ENCODE measurements around the gene FAM180A.

Gene FAM180A

DNA sequence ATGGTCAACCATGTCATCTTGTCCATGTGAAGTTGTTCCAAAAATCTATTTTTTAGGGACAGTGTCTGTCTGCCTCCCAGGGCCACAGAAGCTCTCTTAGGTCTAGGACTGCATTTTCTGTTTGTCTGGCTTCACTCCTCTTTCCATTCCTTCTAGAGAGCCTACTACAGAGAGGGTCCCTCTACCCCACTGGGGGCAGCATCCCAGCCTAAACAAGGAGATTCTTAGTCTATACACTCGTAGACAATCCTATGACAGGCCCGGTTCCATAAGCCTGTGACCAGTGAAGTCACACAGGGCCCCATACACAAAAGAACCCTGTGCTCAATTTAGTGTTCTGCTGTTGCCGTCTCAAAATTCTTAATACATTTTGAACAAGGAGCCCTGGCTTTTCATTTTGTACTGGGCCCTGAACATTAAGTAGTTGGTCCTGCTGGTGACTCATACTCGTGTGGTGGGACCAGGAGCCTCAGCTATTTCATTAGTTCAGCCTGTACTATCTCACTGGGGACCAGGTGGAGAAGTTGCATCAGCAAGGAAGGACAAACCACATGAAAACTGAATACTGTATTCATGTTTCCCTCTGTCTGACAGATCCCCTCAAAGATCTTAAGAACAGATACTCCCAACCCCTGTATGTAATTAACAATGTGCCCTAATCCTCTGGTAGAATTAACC is 23.5 kb upstream of the FAM180A start:
- no peak for DNase-seq (ENCODE audit: low read depth)

DNA sequence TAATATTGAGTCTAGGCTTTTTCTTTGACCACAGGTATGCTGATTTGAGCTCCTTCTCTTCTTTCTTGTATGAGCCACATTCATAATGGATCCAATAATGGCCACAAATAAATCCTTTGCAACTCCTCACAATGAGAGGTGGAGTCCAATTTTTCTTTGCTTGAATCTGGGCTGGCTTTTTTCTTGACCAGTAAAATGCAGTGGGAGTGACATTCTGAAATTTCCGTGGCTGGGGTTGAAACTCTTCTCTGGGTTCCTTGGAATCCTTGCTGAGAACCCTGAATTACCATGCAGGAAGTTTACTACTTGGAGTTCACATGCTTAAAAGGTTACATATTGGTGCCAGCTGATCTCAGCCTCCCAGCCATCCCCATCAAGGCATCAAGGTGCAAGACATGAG is 22.4 kb upstream of the FAM180A start:
- DNase-seq (ENCODE audit: low read depth) = no peak

DNA sequence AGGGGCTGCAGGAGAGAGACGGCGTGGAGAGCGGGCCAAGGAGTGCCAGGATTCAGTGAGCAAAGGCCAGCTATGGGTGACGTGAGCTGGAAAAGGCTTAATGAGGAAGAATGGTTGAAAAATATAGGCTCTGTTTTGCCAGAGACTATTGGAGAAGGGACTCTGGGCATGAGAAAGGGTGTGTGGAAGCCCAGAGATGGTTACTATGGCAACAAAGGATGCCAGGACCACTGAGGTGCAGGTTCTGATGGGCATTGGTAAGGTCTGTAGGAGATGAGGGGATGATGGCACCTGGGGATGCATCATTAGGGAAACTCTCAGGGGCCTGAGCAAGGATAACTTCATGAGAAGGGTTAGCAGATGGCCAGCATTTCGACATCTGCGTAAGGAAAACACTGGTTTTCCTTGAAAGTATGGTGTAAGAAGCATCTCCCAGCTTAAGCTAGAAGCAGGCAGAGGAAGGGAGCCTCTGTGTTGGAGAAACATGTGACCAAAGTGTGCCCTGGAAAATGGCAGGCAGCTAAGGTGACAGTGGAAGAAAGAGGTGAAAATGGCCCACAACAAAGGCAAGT is 21.6 kb upstream of the FAM180A start:
- DNase-seq (ENCODE audit: low read depth) = no peak

DNA sequence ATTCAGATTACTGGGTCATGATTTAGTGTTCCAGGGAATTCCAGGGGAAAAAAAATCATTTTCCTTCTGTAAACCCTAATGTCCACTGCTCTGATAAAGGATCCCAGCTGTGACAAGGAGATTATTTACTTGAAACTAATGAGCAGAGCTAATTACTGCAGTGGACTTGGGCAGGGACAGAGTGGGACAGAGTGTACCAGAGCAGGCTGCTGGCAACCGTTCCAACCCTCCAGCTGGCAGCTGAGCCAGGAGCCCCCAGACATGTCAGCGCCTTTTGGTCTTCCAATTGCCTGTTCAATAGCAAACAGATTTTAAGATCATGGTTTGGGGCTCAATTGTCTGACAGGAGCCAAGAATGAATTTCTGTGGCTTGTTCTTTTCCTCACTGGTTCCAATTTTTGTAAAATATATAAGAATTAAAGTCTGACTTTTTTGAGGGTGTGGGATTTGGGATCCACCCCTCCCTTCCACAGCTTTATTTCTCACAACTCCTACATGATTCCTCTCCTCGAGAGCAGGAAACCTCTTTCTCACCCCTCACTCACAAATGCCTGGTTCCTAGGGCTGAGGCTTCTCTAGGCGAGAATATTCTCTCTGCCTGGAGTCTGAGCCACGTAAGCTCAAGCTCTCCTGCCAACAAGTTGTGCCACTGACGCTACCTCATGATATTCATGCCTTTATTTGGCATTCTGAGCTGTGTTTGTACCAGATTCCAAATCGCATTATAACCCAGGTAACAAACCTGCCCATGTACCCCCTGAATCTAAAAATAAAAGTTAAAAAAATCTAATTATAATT is 20.6 kb upstream of the FAM180A start:
- no peak for DNase-seq (ENCODE audit: low read depth)

DNA sequence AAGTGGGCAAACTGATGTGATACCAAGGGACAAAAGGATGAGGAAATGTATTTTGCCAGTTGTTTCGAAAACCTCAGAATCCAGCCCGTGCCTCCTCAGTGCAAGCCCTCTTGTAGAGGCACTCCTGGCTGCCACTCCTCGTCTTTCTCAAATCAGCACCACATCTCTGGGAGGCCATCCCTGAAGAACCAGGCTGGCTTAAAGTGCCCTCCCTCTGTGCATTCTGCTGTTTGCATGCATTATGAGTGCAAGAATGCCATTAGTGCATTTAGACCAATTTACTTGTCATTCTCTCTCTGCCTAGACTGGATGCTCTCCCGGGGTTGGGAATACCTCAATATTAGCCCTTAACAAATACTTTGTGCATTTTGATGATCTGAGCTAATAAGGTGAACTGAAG is 19.9 kb upstream of the FAM180A start:
- DNase-seq (ENCODE audit: low read depth) = no peak

DNA sequence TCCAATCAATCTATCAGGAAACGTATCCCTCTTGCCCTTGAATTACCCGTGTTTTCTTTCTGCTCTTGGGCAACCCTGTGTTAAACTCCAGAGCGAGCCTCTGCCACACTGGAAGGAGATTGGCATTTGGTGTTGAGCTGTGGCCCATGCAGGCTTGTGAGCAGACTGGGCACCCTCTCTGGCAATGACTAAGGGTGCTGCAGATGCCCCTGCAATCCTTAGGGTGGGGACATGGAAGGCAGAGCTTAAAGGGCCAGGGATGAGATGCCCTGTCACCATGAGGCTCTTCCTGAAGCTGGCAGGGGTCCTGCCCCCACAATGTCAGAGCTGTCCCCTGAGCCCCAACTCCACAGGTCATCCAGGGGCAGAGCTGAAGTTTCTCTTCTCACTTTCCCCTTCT is 19.5 kb upstream of the FAM180A start:
- no peak for DNase-seq (ENCODE audit: low read depth)

DNA sequence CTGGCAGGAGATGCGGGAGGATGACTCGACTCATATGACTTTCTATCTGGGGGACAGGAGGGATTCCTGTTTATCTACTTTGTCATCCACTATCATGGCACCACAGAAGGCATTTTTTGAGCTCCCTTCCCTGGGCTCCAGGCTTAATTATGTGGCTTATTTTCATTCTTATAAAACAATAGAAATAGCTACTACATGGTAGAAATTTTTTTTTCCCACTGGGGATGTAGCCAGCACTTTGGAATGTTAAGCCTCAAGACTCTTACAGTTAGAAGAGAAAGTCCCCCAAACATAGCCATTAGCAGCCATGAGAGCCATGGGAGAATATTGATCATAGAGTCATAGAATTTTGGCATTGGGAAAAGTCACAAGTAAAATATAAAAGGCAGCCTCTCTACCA is 14.6 kb upstream of the FAM180A start:
- DNase-seq (ENCODE audit: low read depth) = no peak

DNA sequence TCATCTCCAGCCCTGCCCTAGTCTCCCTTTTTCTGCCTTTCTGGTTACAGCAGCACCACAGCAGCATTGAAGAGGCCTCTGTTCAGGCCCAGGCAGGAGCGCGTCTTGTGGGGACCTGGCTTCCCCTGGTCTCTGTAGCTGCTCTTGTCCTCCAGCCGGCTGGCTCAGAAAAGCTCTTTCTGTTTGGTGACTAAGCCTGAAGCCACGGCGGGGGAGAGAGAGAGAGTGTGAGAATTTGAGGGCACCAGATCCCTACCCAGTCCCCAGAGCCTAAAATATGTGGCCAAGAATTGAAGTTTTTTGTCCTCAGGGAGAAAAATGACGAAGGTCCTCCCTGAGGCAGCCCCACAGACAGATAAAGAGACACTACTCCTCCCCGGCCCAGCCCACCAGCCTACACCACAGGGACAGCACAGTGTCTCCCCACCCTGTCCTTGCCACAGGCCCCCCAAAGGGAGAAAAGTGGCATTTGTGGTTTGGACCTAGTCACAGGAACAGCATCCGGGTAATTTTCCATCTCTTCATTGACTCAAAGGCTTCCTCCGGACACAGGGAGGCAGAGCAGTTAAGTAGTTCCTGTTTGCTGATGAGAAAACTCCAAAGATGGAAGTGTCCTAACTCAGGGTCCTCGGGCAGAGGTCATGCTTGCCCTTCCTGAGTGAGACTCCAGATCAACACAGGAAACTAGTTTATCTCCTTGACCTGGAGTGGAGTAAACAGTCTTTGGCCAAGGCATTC is 13.3 kb upstream of the FAM180A start:
- DNase-seq (ENCODE audit: low read depth) = no peak

DNA sequence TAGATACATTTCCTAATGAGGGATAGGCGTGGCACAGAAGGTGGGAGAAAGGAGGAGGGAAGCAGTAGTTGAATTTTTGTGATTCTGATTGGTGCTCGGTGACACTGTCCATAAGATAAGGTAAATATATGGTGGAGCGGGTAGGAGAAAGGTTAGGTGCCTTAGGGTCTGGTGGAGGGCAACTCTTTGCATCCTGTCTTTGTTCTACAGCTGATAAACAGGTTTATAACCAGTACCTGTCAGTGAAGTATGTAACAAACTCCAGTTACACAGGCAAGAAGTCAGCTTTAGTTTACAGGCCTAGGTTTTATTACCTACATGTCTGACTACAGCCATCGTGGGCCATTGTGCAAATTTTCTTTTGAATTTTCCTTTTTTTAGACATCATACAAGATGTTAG is 10.9 kb upstream of the FAM180A start:
- no peak for DNase-seq (ENCODE audit: low read depth)

DNA sequence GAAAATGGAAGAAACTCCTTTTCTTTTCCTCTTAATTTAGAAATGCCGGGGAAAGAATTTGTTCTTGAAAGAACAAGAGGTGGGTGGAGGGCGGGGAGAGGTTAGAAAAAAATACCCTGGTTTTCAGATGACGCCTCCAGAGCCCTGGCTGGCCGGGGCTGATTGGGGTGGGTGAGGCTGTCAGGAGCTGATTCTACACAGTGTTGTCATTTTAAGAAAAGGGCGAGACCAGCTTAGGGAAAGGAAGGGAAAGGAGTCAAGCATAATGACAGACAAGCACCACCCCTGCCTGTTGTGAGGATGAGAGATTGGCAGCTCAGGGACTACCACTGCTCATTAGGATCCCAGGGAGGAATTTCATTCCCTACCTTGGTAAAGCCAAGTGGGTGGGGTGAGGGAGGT is 9.9 kb upstream of the FAM180A start:
- DNase-seq (ENCODE audit: low read depth) = no peak

DNA sequence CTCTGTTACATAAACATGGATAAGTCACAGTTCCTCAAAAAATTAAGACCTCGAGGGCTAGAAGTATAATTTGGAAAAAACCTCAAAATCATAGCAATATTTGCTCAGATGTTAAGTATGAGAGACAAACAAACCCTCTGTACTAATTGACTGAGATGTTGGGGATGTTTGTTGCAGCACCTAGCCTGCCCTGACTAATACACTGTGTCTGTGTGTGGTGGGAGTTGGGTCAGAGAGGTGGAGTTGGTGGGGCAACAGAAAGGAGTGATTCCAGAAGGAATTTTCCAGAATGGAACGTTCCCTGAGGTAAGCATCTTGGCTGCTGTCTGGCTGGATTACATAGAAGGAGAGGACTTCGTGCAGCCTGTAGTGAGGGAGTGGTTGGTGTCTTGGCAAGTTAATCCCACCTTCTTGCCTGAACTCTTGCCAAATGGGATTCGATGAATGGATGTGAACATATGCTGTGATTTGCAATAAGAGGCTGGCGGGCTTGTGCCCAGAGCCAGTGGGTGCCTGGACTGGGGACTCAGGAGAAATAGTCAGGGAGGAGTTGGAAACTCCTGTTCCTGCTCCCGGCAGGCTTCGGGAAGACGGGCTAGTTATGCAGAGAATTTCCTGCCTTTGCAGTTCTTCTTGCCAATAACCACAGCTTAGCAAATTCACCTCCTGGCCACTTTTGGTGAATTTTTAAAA is 9.3 kb upstream of the FAM180A start:
- DNase-seq (ENCODE audit: low read depth) = no peak

DNA sequence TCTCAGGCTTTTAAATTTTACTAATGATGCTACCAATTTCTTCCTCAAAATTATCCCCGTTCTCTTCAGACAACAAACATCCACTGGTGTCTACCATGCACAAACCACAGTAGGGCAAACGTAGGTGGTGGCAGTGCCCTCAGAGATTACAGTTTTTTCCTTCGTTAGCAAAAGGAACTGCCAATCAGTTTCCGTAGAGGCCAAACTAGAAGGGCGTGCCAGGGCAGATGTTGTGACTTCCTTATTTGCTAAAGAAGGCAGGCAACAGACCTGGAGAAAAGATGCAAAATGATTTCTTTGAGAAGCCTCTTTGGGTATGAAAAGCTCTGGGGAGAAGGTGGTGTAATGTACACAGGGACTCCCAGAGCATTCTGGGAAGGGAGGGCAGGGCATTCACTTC is 7.6 kb upstream of the FAM180A start:
- DNase-seq (ENCODE audit: low read depth) = no peak

DNA sequence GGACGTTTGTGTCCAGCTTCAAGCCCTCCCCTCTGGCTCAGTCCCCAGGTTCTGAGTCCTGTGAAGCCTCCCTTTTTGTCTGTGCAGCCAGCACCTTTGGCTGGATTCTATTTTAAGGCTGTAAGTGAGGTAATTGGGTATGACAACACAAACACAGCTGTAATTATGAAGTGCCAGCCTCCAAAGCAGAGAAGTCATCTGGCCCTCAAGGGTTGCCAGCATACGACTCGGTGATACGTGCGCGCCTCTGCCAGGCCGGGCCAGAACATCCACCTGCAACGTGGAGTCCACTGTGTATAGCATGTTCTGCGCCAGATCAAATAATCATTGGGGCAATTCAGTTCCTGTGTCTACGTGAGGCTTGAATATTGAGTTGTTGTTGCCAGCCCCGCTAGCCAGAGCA is 6.7 kb upstream of the FAM180A start:
- DNase-seq (ENCODE audit: low read depth) = no peak

DNA sequence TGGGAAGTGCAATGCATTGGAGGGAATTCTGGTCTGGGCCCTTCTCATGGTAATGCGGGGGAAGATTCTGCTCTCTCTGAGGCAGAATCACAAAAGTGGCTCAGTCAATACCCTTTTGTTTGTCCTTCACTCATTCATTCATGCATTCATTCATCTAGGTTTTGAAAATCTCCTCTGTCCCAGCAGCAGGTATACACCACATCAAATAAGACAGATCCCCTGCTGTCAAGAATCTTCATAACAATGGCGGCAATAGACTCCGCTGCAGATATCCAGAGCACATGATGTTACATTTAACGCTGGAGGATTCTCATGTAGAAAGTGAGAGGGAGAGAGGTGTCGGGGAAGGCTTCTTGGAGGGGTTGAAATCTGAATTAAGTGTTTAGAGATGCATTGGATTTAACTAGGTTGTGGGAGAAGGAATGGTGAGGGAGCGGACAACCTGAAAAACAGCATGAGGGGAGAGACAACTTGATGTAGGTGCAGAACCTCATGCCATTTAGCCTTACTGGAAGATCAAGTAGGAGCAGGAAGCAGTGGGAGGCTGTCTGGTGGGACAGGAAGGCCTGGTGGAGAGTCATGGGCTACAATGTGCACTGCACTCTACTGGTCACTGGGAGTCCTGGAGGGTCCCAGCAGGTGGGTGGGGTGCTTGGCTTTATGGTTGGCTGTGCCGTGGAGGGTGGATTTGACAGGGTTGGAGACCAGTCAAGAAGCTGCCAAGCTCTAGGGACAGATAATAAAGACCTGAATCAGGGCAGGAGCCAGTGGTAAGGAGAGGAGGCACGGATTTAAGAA is 5.2 kb upstream of the FAM180A start:
- DNase-seq (ENCODE audit: low read depth) = no peak

DNA sequence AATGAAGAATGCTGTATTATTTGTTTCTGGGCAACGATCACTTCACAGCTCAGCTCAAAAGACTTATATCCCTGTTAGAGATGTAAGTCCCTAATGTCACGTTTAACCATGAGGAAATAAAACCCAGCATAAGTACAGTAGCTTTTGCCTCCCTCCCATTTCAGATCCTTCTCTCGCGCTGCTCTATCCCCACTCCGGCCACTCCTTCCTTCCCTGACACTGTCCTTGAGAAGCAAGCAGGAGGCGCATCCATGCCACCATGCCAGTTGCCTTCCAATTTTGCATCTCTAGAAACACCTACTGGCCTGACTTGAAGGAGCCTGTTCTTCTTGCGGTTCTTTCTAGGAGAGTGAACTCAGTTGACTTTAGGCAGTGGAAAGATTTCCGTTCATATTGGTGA is 1.2 kb downstream of the FAM180A start:
- DNase-seq (ENCODE audit: low read depth) = no peak

DNA sequence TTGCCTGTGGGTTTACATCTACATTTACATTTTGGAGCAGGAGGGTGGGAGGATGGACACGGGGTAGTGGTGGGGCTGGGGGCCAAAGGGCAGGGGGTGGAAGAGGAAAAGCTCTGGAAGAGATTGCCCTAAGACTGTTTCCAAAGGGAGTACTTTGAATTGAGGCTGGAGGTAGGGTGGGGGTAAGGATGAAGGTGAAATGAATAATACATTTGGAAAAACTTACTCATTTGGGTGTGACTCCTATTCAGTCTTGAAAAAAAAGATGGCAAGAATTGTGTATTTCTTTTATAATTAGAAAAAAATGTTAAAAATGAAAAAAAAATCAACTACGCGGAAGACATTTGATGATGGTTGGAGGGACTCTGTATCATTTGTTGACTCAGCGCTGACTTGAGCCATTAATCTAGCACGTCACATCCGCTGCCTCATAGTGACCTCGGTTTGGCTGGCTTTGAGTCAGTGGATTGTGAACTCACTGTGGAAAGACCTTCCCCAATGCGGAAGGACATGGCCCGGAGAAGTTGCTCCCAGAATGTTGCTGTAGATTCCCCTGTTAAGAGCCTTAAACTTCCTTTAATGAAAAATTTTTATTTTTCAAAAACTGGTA is 2.8 kb downstream of the FAM180A start:
- DNase-seq (ENCODE audit: low read depth) = peak; percentile 97

DNA sequence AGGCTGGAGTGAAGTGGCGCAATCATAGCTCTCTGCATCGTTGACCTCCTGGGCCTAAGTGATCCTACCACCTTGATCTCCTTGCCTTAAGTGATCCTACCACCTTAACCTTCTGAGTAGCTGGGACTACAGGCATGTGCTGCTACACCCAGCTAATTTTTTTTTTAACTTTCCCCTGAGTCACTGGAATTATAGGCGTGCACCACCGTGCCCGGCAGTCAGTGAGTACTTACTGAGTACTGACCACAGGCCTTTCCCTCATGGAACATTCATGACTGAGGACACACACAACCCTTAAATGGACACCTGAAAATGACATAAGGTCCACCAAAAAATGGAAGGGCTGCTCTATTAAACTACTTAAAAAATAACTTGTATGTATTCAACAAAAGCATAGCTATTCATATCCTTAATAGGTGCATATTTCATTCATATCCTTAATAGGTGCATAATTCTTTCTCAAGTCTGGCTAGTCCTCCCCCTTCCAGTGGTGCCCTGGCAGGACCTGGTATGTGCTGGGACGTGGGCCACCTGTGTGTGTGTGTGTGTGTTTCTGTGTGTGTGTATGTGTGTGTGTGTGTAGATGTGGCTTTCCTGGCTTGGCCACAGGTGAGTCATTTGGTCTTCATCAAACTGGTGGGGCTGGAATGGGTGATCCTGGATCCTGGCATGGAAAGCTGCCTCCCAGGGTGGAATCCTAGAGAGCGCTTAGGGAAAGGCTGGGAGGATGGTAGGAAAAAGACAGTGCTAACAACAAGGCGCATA is 3.5 kb downstream of the FAM180A start:
- DNase-seq (ENCODE audit: low read depth) = no peak

DNA sequence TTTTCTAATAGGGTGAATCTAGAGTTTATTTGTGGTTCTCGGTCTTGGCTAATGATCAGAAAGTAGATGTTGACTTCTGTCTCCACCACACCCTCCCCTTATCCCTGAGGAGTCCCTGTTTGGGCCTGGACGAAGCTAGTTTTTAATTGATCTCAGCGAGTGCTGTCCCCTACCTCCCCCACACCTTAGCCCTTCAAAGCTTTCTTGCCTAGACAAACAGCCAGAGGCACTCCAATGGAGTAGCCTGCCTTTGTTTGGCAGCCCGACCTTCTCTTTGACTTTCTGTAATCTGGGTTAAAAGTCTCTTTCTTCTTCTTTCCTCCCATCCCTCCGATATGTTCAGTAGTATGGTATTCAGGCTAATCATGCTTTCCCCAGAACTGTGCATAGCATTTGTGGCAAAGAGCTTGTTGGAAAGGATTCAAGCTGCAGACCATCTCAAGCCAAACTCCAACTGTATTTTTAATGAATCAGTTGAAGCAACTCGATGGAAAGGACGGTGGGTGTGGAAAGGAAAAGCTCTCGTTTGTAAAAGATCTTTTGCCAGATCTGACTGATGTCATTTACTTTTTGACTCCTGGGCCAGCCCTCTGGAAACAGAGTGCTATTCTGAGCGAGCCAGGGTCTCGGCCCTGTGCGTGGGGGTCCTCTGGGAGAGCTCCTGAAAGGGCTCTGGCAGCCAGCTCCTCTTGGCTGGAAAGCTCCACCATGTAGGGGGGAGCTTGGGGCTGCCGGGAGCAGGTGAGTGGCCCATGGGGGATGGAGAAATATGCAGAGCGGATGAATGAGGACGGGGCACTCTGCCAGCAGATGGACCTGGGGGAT is 4.5 kb downstream of the FAM180A start:
- DNase-seq (ENCODE audit: low read depth) = no peak

DNA sequence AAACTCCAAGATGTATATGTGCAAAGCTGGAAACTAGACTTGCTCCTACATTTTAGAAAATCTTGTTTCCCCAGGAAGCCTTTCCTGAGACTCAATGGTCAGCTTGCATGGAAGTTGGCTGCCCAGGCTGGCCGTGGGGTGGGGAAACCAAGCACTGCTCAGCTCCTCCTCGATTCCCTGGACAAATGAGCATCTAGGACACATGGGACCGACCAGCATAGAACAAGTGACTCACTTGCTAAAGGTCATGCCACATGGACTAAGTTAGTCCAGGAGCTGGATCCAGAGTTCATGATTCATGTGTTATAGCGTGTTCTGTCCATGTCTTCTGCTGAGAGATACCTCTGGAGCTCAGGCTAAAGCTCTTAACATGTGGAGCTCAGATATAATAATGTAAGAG is 6.2 kb downstream of the FAM180A start:
- no peak for DNase-seq (ENCODE audit: low read depth)
